ENCODE data around the gene ABCB8. TPM values are rescaled to one million over a fixed set of nuclear protein-coding genes. Genes with fewer than 3 reads are reported as not detected.

Gene ABCB8
- total and polyA plus RNA-seq, 12 donors, result 16.7 to 42.2 (median 24.6) TPM

GRCh38 chr7:151089893-151090730 is 61.9 kb downstream of the ABCB8 start:
- WGBS, 2 donors, result 69 to 72% methylated on average over 22 of the region's 22 CpGs
- Histone ChIP-seq H3K36me3 (peaks cover 0 to 14% (median 0%) of the 10 kb centered on the region in 9 donors), H3K27ac (peak overlapping the region; percentile 81 to 94 (median 89)), H3K9me3 (no peaks in the 10 kb centered on the region), H3K4me1 (peaks cover 23 to 73% (median 55%) of the 10 kb centered on the region in 9 donors), H3K27me3 (no peaks in the 10 kb centered on the region), H3K4me3 (peak overlapping the region in 8 of 10 donors; percentile 71 to 88 (median 80))
- no peak for TF ChIP-seq CTCF (IDR thresholded peaks at IDR 0.05)
- no peak for DNase-seq
- intact Hi-C loops (cut with DNase I), result loop anchor here in 1 of 10 donors (5.0 kb wide), 1 partner anchor 63 kb away; the partner anchor contains the start of gene ABCB8
- no peak for ATAC-seq

GRCh38 chr7:151091003-151091402 is 62.8 kb downstream of the ABCB8 start:
- no peak for TF ChIP-seq CTCF (IDR thresholded peaks at IDR 0.05)
- no peak overlapping the region for H3K4me3 ChIP-seq
- ATAC-seq (no peak), DNase-seq (no peak)
- H3K27me3 ChIP-seq, result no peaks in the 10 kb centered on the region
- 90 to 91% methylated on average over 7 of the region's 7 CpGs for WGBS, 2 donors
- H3K27ac ChIP-seq, result peak overlapping the region in 3 of 10 donors; percentile 88 to 94 (median 93)
- no peaks in the 10 kb centered on the region for H3K9me3 ChIP-seq
- H3K36me3 ChIP-seq, result peaks cover 0 to 14% (median 0%) of the 10 kb centered on the region in 9 donors
- intact Hi-C loops (cut with DNase I), result loop anchor here in 1 of 10 donors (5.0 kb wide), 1 partner anchor 64 kb away; the partner anchor contains the start of gene ABCB8
- H3K4me1 ChIP-seq, result peaks cover 23 to 72% (median 48%) of the 10 kb centered on the region in 9 donors

- H3K36me3 ChIP-seq, result peaks cover 0 to 14% (median 0%) of the 10 kb centered on the region in 9 donors
- no peaks in the 10 kb centered on the region for H3K27me3 ChIP-seq
- WGBS, 2 donors, result 55 to 56% methylated on average over 6 of the region's 6 CpGs
- intact Hi-C loops (cut with DNase I), result loop anchor here in 1 of 10 donors (5.0 kb wide), 1 partner anchor 64 kb away; the partner anchor contains the start of gene ABCB8
- H3K9me3 ChIP-seq, result no peaks in the 10 kb centered on the region
- no peak overlapping the region for H3K4me3 ChIP-seq
- peak in 8 of 9 donors; percentile 17 to 58 (median 42) for TF ChIP-seq CTCF (IDR thresholded peaks at IDR 0.05)
- no peak for ATAC-seq
- H3K27ac ChIP-seq, result peak overlapping the region in 2 of 10 donors; percentile 93 to 94
- peaks cover 23 to 73% (median 48%) of the 10 kb centered on the region in 9 donors for H3K4me1 ChIP-seq
- no peak for DNase-seq
Measured at GRCh38 chr7:151091431-151091830, 63.2 kb downstream of the ABCB8 start.

GRCh38 chr7:151091988-151092387 is 63.7 kb downstream of the ABCB8 start:
- intact Hi-C loops (cut with DNase I), result loop anchor here in 1 of 10 donors (5.0 kb wide), 1 partner anchor 65 kb away; the partner anchor contains the start of gene ABCB8
- ATAC-seq, result no peak
- Histone ChIP-seq H3K27ac (no peak overlapping the region), H3K36me3 (peaks cover 0 to 14% (median 0%) of the 10 kb centered on the region in 9 donors), H3K4me3 (no peak overlapping the region), H3K9me3 (no peaks in the 10 kb centered on the region), H3K4me1 (peaks cover 23 to 73% (median 48%) of the 10 kb centered on the region in 9 donors), H3K27me3 (no peaks in the 10 kb centered on the region)
- 90 to 94% methylated on average over 14 of the region's 14 CpGs for WGBS, 2 donors
- DNase-seq, result no peak
- no peak for TF ChIP-seq CTCF (IDR thresholded peaks at IDR 0.05)
